NCI-H187 (cell line): ENCODE measurements around the gene ARHGEF9.
"Not testable (repeated sequence)": the region's sequence is repeated elsewhere in the genome, so short reads cannot be mapped to it uniquely, and the experiment has no call there.

Experiments used
- DNase-seq, 2 experiments: peaks; one replicate each; lab custom pipeline; 2025; lab: John Stamatoyannopoulos, UW

The ARHGEF9 gene

GRCh38 chrX:63784902-63785707 lies at the start of gene ARHGEF9:
Gene ARHGEF9, minus strand, starts transcription at chrX:63785214. Its CDS starts 69 bp downstream, at chrX:63785145.
- DNase-seq, result no peak

DNA sequence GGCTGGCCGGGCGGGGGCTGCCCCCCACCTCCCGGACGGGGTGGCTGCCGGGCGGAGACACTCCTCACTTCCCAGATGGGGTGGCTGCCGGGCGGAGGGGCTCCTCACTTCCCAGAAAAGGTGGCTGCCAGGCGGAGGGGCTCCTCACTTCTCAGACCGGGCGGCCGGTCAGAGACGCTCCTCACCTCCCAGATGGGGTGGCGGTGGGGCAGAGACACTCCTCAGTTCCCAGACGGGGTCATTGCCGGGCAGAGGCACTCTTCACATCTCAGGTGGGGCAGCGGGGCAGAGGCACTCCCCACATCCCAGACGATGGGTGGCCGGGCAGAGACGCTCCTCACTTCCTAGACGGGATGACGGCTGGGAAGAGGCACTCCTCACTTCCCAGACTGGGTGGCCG lies 40.4 kb upstream of the ARHGEF9 start:
- not testable (repeated sequence) for DNase-seq

DNA sequence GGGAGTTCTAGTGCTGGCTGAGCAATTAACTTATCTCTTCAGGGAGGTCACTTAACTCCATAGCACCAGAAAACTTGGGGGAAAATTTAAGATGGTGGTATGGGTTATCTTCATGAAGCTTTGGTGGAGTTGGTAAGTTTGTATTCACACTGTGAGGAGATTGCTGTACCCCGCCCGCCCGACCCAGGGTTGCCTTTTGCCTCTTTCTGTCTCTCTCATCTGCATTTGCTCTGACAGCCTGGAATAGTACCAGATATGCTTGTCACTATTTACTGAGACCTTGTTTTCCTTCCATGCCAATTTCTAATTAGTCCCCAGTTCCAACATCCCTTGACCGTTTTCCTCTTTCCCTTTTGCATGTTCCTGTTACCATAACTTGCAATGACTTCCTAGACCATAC lies 33.1 kb upstream of the ARHGEF9 start:
- no peak for DNase-seq

- DNase-seq, result no peak
Measured at GRCh38 chrX:63817696-63818095, 32.7 kb upstream of the ARHGEF9 start.

DNA sequence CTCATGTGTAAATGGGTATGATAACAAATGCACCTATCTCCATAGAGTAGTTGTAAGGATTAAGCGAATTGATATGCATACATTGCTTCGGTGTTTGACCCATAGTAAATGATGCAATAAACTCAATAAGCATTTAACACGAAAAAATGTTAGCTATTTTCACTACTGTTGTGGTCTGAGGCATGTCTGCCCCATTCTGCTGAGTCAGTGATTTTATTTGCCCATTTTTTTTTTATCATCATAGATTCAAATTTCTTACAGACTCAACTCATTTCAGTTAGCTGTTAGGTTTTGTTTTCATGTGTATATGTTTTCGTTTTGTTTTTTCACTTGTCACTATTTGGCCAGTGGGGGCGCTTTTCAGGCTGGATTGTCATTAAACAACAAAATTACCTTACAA lies 27.8 kb upstream of the ARHGEF9 start:
- no peak for DNase-seq

DNA sequence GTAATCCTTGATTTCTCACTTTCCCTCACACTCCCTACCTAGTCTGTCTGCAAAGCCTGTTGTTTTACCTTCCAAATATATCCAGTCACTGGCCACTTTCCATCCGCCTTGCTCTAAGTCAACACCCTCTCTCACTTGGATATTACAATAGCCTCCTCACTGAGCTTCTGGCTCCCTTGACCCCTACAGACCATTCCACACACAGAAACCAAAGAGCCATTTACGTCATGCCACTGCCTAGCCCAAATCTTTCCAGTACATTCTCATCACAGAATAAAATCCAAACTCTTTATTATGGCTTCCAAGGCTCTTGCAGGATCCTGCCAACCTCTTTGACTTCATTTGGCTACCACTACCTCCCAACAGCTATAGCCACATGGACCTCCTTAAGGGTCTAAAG lies 25.7 kb upstream of the ARHGEF9 start:
- no peak for DNase-seq

DNA sequence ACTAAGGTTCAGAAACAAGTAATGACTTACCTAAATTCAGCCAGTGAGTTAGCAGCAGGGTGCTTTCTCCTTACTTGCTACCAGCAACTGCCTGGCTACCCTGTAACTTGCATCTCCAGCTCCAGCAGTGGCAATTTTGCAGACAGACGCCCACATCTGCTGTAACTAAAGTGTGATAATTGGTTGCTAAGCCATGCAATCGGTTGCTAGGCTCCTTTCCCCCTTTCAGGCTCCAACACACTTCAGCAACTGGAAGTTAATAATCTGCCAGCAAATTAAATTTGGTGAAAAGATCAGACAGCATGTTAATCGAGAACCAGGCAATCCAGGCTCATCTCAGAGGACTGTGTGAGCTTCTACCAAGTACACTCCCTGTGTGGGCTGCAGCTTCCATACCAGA lies 24.2 kb upstream of the ARHGEF9 start:
- no peak for DNase-seq

DNA sequence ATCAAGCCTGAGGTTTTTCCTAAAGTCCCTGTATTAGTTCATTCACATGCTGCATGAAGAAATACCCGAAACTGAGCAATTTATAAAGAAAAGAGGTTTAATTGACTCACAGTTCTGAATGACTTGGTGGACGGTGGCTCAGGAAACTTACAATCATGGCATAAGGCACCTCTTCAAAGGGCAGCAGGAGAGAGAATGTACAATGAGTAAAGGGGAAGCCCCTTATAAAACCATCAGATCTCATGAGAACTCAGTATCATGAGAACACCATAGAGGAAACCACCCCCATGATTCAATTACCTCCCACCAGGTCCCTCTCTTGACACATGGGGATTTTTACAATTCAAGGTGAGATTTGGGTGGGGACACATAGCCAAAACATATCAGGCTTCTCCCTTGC lies 10.4 kb upstream of the ARHGEF9 start:
- not testable (repeated sequence) for DNase-seq

DNA sequence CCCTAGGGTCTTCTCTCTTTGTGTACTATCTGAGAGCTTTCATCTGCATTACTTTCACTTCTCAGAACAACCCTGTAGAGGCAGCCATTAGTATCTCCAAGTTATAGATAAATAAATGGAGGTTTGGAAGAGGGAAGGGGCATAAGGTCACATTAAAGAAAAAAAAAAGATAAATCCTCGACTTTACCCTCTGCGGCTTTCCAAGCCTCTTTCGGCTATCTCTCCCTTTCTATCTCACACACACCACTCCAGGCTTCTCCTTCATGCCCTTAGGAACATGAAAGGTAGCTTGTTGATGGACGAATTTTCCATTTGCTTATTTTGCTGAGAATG lies 660 bp upstream of the ARHGEF9 start:
- no peak for DNase-seq

- no peak for DNase-seq
Measured at GRCh38 chrX:63784346-63784901, 590 bp downstream of the ARHGEF9 start.

- no peak for DNase-seq
Measured at GRCh38 chrX:63782515-63782914, 2.5 kb downstream of the ARHGEF9 start.

- DNase-seq, result no peak
Measured at GRCh38 chrX:63768760-63769159, 16.3 kb downstream of the ARHGEF9 start.

DNA sequence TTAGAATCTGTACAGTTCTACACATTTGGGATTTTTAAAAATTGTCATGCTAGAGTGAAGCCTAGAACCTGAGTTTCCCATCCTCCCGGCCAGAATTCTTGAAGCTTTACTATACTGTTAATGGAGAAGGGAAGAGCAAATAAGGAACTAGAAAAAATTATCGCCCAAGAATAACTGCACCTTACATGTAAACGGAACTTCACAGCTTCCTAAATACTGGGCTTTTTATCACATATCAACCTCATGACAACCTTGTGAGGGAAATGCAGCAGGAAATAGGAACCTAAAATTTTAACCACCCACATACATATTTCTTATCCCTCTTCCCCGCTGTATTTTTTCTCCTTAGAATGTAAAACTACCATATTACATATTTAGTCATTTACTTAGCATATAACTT lies 19.3 kb downstream of the ARHGEF9 start:
- DNase-seq, result no peak

GRCh38 chrX:63764946-63765345 lies 20.1 kb downstream of the ARHGEF9 start:
- DNase-seq, result no peak

DNA sequence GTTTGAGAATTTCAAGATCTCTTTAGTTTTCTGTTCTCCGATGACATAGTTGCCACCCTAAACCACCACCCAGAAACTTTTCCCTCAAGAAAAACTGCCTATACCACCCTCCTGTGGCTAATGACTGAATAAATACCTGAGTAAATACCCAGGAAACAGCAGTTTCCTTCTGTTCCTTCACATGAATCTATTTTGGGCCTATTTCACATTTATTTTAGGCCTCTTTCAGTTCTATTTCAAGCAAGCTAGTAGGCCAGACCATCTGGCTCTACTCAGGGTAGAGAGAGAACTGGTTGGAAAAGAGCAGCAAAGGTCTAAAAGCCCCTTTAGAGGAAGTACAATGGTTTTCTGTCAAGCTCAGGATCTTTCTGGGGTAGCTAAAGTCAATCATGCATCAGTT lies 23.4 kb downstream of the ARHGEF9 start:
- no peak for DNase-seq

GRCh38 chrX:63758011-63758410 lies 27.0 kb downstream of the ARHGEF9 start:
- DNase-seq, result no peak

GRCh38 chrX:63755892-63756291 lies 29.1 kb downstream of the ARHGEF9 start:
- no peak for DNase-seq

- peak; percentile 11 to 53 for DNase-seq
Measured at GRCh38 chrX:63754860-63755579, 30.0 kb downstream of the ARHGEF9 start.

DNA sequence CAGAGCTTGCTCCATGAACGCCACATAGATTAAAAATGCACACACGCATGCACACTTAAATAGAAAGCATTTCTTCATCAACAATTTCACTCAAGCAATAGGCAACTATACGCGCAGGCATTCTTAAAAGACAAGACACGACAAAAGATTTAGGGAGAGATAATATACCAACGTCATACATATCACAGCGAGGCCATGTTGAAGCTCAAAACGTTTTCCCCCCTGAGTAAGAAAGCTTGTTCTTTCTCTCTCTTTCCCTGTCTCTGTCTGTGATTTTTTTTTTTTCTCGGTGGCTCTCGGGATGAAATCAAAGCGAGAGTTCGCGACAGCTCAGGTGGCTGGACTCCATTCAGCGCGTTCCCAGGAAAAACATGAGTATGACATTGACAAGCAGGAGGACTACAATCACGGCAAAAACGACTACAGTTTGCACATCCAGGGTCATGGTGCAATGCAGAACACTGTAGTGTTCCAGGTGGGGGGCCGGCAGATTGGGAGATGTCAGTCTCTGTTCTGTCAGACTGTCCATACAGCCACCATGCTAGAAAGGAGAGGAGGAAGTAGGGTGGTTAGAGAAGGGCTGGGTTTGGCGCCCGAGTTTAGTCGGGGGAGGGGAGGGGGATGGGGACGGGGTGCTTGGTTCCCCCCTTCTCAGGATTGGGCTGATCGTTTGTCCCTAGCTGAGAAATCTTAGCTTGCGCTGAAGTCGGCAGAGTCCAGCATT lies 30.7 kb downstream of the ARHGEF9 start:
- no peak for DNase-seq

- no peak for DNase-seq
Measured at GRCh38 chrX:63751481-63751880, 33.5 kb downstream of the ARHGEF9 start.

GRCh38 chrX:63750811-63751210 lies 34.2 kb downstream of the ARHGEF9 start:
- no peak for DNase-seq

DNA sequence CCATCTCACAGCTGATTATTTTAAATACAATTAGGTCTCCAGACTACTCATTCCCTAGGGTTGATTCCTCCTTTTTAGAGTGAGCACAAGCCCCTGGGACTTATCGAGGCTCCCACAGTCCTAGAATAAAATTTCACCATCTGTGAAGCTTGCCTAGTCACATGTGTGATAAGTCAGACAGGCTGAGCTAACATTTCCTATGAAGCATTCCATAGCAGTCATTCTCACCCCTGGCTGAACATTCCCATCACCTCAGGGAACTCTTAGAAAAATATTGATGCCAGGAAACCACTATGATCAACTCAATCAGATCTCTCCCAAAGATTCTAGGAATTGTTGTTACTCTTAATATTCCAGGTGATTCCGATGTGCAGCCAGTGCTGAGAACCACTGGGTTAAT lies 37.7 kb downstream of the ARHGEF9 start:
- DNase-seq, result no peak

GRCh38 chrX:63746715-63747114 lies 38.3 kb downstream of the ARHGEF9 start:
- DNase-seq, result no peak
